GM04503 (cell line): ENCODE data around the gene NAALADL1.
A peak's percentile ranks its signal among the peaks of the same experiment; 100 is the strongest.
"Not testable (repeated sequence)": the region's sequence is repeated elsewhere in the genome, so short reads cannot be mapped to it uniquely, and the experiment has no call there.

Experiments
- DNase-seq: peaks from one replicate; pipeline ENCODE4 v3.0.0-alpha.2; 2012; ENCODE audit warnings: low read depth

NAALADL1 gene

DNA sequence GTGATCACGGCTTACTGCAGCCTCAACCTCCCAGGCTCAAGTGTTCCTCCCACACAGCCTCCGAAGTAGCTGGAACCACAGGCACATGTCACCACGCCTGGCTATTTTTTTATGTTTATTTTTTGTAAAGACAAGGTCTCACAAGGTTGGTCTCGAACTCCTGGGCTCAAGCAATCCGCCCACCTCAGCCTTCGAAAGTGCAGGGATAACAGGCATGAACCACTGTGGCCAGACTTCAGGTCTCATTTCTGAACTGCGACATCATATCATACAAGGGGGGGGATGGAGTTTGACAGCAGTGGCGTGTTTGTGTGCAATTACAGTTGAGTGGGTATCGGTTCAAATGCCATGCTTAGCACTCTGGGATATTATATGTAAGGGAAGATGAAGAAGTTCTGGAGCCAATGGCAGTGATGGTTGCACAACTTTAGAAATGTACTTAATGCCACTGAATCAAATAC lies 6.9 kb downstream of the NAALADL1 start:
- no peak for DNase-seq

DNA sequence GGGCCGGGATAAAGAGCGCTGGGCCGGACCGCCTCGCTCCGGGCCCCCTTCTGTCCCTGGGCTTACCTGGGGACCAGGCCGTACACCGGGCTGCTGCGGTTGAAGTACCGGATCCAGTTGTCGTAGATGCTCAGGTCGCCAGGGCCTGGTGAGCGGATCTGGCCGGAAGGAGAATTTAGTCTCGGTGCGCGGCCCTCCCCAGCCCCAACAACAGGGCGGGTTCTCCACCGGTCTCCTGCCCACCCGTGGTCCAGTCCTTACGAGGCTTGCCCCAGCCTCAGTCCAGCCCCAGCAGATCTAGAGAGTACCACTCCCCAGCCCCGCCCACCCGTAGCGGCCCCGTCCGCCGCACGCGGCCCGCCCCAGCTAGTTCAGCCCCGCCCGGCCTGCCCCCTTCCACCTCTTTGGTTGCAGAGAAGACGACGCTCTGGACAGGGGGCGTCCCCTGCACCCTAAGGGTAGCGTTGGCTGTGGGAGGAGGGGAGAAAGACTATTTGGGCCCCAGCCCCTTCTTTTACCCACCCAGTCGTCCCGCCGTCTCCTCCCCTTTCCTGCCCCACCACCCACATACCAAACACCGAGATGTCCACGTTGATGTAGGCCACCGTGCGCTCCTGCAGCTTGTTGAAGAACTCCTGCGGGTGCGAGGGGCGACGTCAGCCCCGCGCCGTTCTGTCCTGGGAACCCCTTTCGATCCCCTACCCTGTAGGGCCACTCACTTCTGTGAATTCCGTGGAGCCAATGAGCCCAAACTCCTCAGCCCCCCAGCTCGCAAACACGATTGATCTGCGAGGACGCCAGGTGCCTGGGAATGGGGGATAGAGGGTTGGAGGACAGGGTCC lies 10.6 kb downstream of the NAALADL1 start:
- no peak for DNase-seq

DNA sequence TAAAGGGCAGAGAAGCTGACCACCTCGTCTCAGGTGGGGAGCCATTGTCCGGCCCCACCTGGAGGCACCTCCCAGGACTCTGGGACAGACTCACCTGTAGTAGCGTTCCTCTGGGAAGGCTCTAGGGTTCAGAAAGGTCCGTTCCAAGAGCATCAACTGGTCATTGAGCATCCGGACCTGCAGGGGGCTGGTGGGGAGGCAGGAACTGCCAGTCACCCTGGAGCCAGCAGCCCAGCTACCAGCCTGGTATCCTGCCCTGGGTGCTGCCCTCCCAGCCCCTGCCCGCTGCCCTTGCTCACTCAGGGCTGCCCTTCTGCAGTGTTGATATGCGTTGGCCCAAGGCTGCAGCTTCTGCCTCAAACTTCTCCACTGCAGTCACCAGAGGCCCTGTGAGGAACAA lies 12.6 kb downstream of the NAALADL1 start:
- no peak for DNase-seq

DNA sequence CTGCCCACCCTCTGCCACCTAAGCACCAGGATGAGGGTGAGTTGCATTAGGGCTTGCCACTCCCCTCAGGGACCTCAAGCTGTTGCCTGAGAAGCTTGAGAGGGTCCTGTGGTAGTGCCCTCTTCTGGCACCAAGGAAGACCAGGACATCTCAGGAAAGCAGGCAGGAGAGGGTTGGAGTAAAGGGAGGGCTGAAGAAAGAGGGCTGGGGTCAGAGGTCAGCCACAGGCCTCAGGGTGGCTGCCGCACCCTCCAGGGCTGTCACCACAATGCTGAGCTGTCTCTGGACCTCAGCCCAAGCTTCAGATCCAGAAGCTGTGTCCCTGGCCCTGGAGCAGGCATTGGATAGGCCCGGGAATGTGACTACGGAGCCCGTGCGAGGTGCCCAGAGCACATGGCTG lies 13.3 kb downstream of the NAALADL1 start:
- DNase-seq: no peak

DNA sequence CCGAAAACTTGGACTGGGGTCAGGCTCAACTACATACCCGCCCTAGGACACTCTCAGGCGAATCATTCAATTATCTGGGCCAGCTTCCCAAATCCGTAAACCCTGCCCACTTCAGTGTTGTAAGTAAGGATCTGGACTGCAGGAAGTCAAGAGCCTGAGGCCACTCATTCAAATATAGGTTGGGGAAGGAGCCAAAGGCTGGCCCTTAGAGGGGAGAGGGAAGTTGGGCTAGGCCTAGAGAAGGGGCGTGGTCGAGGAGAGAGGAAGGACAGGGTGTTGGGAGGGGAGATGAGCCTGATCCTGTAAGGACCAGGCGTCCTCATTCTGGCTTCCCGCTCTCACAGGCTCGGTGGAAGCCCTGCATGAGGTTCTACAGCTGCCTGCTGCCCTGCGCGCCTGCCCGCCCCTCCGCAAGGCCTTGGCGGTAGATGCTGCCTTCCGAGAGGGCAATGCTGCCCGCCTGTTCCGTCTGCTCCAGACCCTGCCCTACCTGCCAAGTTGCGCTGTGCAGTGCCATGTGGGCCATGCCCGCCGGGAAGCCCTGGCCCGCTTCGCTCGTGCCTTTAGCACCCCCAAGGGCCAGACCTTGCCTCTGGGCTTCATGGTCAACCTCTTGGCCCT lies 14.4 kb downstream of the NAALADL1 start:
- peak; percentile 43 for DNase-seq

DNA sequence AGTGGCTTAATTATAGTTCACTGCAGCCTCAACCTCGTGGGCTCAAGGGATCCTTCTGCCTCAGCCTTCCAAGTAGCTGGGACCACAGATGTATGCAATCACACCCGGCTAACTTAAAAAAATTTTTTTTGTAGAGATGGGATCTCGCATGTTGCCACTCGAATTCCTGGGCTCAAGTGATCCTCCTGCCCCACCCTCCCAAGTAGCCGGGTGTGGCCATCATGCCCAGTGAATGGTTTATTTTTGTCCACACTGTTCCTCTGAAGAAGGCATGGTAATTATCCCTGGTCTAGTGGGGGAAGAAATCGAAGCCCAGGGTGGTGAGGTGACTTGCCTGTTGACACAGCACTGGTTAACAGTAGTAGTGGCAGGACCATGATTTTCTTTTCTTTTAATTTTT lies 15.5 kb downstream of the NAALADL1 start:
- no peak for DNase-seq

DNA sequence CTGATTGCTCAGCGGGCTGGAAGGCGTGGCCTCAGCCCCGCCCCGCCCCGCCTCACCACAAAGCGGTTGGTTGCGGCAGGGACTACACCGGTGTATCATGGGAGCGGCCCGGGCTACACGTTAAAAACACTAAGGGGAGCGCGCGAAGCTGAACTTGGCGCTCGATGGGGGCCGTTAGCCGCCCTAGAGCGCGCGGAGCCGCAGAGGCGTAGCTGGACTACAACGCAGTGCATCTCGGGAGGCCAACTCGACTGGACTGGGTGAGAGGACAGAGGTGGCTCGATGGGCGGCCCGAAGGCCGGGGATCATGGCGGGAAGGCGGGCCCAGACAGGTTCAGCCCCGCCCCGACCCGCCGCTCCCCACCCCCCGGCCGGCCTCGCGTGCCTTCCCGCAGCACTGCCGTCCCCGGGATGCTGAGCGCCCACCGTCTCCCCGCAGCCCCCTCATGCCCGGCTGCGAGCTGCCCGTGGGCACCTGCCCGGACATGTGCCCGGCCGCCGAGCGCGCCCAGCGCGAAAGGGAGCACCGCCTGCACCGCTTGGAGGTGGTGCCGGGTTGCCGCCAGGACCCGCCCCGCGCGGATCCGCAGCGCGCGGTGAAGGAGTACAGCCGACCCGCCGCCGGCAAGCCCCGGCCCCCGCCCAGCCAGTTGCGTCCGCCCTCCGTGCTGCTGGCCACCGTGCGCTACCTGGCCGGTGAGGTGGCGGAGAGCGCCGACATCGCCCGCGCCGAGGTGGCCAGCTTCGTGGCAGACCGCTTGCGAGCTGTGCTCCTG lies 17.3 kb downstream of the NAALADL1 start, which contains the start of gene SAC3D1:
Gene SAC3D1 (plus strand): TSS at position 364 of the 776 bp plus-strand sequence. CDS start 83 bp downstream, at position 447.
- peak; percentile 75 for DNase-seq

DNA sequence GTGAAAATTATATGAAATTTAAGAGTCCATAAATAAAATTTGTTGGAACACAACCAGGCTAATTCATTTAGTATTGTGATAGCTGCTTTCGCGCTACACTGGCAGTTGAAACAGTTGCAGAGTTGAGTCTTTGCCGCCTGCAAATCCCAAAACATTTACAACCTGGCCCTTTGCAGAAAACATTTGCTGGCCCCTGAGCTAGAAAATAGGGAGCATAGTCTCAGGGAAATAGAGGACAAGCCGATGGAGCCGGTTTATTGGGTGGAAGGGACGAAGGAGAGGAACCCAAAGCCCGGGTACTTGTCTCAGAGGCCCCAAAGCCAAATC lies 17.9 kb downstream of the NAALADL1 start:
- DNase-seq: no peak

DNA sequence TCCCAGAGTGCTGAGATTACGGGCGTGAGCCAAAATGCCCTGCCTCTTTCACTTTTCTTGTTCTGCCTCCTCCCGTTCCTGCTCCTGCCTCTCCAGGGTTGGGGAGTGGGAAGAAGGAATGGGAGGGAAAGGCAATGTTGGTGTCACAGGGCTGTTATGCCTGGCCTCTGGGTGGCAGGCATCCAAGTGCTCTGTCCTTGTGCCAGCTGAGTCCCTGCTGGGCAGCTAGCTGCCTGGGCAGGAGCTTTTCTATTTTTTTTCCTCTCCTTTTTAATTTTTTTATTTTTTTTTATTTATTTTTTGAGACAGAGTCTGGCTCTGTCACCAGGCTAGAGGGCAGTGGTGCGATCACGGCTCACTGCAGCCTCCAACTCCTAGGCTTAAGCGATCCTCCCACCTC lies 21.4 kb downstream of the NAALADL1 start:
- no peak for DNase-seq

DNA sequence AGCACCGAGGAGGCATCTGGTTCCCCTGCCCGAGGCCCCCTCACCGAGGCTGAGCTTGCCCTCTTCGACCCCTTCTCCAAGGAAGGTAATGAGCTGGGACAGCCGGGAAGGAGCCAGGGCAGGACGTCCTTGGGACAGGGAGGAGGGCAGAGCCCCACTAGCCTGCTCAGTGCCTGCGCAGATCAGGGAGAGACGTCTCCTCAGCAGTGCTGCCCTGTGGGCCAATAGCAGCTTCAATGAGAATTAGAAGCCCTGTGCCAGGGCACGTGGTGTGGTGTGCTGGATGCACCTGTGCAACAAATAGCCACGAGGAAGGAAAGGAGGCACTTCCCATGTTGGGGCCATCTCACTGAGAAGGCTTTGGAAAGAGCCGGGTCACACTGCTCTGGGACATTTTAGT lies 22.8 kb downstream of the NAALADL1 start:
- DNase-seq: no peak

DNA sequence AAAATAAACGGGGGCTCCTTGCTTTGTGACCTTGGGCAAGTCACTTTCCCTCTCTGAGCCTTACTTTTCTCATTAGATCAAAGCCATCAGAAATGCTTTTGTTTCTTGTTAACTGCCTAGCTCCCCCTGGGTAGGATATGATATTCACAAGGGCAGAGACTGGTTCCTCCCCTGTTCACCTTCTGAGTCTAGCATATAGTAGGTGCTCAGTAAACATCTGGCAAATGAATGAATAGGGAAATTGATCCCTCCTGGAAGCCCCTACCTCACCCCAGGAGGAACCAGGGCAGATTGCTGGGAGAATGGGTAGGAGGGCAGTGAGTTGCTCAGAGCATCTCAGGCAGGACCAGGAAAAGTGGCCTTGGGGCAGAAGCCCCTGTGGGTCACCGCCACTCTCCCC lies 23.9 kb downstream of the NAALADL1 start:
- DNase-seq: no peak

DNA sequence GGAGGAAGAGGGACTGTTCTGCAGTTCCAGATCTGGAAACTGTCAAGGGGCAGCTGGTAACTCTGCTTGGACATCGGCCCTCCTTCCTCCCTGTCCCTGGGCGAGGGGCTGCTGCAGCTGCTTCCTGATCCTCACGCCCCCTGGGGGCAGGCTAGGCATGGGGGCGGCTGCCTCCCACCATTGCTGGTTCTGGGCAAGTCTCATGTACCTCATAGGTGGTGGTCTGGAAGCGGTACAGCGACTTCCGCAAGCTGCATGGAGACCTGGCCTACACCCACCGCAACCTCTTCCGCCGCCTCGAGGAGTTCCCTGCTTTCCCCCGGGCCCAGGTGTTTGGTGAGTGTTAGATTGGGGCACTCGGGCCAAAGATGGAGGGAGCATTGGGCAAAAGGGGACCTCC lies 26.1 kb downstream of the NAALADL1 start:
- no peak for DNase-seq

DNA sequence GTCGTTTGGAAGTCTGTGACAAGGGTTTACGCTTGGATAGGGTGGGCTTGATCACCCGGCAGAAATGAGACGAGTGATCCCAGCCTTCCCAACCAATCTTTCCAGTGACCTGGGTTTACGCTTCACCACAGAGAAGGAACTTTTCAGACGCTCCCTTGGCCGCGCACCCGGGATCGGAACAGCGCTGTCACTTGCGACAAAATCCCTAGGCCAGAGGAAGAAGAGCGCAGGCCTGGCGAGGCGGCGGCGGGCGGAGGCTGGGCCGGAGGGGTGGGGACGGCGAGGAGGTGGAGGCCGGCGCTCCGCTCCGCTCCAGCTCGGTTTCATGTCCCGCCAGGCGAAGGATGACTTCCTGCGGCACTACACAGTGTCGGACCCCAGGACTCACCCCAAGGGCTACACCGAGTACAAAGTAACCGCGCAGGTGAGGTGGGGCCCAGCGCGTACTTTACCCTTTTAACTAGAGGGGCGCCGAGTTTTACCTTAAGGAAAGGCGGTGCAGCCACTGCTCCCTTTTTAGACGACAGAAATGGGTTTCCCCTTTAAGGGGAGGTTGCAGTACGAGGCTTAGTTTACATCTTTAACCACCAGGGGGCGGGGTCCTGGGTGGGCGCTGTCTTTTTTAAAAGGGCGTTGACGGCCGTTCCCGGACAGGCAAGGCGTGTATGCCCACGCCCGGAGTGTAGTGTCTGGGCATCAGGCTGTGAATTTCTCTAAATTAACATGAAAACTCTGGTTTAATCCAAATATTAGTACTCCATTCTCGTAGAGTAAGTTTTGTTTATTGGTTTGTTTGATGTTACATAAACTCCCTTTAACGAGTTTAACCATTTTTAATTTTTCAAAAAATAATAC lies 30.9 kb downstream of the NAALADL1 start, which contains the start of gene SNX15:
Gene SNX15 (plus strand): TSS at position 227 of the 855 bp plus-strand sequence. CDS start 99 bp downstream, at position 326.
- peak; percentile 84 for DNase-seq

DNA sequence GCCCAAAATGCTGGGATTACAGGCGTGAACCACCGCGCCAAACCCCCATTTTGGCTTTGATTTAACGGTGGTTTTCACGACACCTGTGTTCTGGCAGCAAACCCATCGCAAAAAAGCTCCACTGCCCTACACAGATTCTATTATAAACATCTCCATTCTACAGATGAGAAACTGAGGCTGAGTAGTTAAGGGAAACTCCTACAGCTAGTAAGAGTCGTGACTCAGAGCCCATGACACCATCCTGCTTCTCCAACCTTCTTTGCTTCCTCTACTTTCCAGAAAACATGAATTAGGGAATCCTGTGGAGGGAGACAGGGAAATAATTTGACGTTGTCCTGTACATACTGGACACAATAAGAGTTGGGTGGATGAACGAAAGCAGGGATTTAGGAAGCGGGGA lies 31.5 kb downstream of the NAALADL1 start:
- DNase-seq: no peak

DNA sequence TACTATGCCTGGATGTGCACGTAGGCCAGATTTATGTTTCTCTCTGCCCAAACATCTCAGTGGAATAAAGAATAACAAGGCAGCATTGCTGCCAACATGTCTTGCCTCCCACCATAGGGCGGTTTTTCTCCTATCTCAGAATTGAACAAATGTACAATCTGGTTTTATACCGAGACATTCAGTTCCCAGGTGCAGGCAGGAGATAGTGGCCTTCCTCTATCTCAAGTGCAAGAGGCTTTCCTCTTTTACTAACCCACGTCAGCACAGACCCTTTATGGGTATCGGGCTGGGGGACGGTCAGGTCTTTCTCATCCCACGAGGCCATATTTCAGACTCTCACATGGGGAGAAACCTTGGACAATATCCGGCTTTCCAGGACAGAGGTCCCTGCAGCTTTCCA lies 34.9 kb downstream of the NAALADL1 start:
- not testable (repeated sequence) for DNase-seq

DNA sequence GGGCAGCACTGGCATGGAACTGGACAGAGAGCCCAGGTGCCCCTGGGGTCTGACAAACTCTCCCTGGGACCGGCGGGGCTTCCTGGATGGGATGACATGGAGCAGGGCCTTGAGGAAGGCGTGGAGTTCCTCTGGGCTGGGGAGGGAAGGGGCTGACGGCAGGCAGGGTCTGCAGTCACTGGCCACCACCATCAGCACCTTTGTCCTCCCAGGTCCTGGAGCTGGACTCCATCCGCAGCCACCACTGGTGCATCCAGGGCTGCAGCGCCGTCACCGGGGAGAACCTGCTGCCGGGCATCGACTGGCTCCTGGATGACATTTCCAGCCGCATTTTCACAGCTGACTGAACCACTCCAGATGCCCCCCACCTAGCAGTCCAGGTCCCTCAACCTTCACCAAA lies 36.8 kb downstream of the NAALADL1 start:
- DNase-seq: no peak

DNA sequence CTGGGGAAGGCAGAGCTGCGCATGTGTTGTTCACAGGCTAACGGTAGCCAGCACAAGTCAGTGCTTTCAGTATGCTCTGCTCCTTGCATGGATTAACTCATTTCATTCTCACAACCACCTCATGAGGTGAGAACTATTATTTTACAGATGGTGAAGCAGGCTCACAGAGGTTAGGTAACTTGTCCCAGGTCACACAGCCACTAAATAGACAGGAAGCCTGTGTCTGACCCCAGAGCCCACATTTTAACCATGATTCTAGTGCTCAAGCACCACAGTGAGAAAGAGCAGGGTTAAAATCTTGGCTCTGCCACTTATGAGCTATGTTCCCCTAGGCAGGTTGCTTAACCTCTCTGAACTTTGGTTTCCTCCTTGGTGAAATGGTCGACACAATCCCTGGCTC lies 37.4 kb downstream of the NAALADL1 start:
- DNase-seq: no peak

DNA sequence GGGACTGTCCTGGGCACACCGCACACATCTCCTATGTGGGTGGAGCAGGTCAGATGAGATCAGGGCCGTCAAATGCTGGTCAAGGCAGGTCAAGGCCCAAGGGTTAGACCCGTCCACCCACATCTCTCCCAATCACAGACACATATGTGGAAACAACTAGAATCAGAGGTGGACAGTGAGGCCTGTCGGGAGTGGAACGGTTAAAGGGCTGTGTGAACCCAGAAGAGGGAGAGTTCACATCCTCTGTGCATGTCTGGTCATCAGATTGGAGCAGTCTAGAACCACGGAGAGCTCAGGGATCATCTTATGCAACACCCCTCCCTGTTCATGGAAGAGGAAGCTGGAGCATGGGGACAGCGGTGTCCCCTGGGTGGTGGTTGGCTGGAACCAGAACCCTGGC lies 38.5 kb downstream of the NAALADL1 start:
- DNase-seq: no peak

DNA sequence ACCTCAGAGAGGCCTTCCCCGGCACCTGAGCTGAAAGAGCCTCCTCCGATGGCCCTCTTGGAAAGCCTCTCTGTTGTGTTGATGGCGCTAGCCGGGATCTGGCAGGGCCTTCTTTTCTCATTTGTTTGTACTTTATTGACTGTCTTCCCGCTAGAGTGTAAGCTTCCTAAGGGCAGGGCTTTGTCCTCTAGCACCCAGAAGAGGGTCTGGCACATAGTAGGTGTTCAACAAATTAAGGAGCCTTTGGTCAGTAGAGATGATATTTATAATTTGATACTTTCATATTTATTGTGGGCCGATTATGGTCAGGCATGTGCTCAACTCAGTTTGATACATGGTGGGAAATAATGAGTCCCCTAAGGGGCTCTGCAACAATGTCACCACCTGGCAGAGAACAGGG lies 40.4 kb downstream of the NAALADL1 start:
- DNase-seq: no peak

DNA sequence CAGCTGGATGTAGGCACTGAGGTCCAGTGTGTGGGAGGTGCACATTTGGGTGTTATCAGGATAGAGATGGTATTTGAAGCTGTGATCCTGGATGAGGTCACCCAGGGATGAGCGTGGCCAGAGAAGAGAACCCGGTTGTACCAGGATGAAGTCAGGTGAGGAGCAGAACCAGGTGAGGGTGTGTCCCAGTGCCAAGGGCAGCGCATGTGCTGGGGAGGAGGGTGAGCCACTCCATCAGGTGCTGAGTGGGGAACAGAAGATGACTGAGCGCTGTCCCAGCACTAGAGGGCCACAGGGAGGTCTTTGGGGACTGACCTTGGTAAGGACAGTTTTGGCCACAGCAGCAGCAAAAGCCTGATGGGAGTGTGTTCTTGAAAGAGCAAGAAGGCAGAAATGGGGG lies 41.6 kb downstream of the NAALADL1 start:
- no peak for DNase-seq

DNA sequence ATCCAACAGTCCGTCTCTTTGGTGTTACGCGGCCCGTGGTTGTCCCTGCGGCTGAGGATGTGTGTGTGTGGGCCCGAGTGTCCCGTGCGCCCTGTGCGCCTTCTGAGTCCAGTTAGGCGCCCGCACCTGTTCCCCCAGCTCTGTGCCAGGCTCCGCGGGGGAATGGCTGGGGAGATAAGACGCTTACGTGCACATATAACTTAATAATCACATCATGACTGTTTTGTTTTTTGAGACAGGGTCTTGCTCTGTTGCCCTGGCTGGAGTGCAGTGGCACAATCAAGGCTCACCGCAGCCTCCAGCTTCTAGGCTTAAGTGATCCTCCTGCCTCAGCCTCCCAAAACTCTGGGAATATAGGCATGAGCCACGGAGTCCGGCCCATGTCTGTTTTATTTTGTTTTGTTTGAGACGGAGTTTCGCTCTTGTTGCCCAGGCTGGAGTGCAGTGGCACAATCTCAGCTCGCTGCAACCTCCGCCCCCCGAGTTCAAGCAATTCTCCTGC lies 43.6 kb downstream of the NAALADL1 start:
- DNase-seq: no peak
